HCT116 (cell line): ENCODE results near the gene SMAD9. TPM values are rescaled to one million over a fixed set of nuclear protein-coding genes. Genes with fewer than 3 reads are reported as not detected.

Experiments
- ATAC-seq: fragments of 200-7000 bp; cut with Tn5 transposase; 2 replicates; pipeline ENCODE4 v1.9.1; 2020; ENCODE audit warnings: mild to moderate bottlenecking, moderate library complexity
- BruUV-seq: library from RNA; stranded (reverse); fragments of 400-500 nt; replicated peaks from 2 replicates; lab custom pipeline; 2021; lab: Mats Ljungman, UMichigan
- CTCF ChIA-PET: fragments of 300-600 bp; sonication (Branson Sonifier 250); formaldehyde crosslinking; loops from one replicate; lab custom pipeline; 2021; ENCODE audit warnings: antibody characterized with exemption; lab: Charles Lee
- POLR2A ChIA-PET: fragments of 300-600, 350-600 bp; sonication (Branson Sonifier 250); formaldehyde crosslinking; loops from one replicate; lab custom pipeline; 2021; ENCODE audit warnings: antibody characterized with exemption; lab: Charles Lee
- RAD21 ChIA-PET, 2 experiments: fragments of 300-600 bp; sonication (Branson Sonifier 250); formaldehyde crosslinking; loops; one replicate each; lab custom pipeline; 2023; ENCODE audit warnings: low total read pairs in 2 of 2; ENCODE audit not compliant: uncharacterized antibody in 2 of 2, unreplicated experiment in 2 of 2, low non-redundant PET in 1 of 2; lab: Charles Lee
- DNase-seq: peaks from one replicate; pipeline ENCODE4 v3.0.0-alpha.2; 2010; ENCODE audit warnings: low read depth, low spot score
- H2AFZ ChIP-seq: fragments of 200-600 bp; shearing (Covaris generic), sonication (generic); 2 replicates; pipeline ENCODE4 v1.6.1; 2017; ENCODE audit warnings: low read depth, mixed run types, mixed read lengths, antibody characterized with exemption, low read length; ENCODE audit not compliant: poor library complexity, severe bottlenecking
- H3K27ac ChIP-seq: 2 replicates; pipeline ENCODE4 v1.5.1; 2012; ENCODE audit warnings: low read depth, low read length
- H3K27me3 ChIP-seq: fragments of 200-600 bp; sonication (generic); 2 replicates; pipeline ENCODE4 v1.6.1; 2016; ENCODE audit warnings: mixed run types, low read length, mixed read lengths; ENCODE audit not compliant: insufficient read depth
- H3K36me3 ChIP-seq, 2 experiments: fragments of 200-500 bp in 1 of 2; fragments of 200-600 bp in 1 of 2; sonication (Bioruptor generic) in 1 of 2; sonication (generic) in 1 of 2; 2 replicates each; pipeline versions ENCODE4 v1.5.1 to v1.6.1; 2014 to 2016; ENCODE audit warnings: low read length in 2 of 2, inconsistent platforms in 1 of 2, mixed read lengths in 1 of 2, mixed run types in 1 of 2; ENCODE audit not compliant: insufficient read depth in 2 of 2, control insufficient read depth in 1 of 2
- H3K4me1 ChIP-seq, 2 experiments: fragments of 200-600 bp in 1 of 2; sonication (generic) in 1 of 2; 2 replicates each; pipeline versions ENCODE4 v1.5.1 to v1.6.1; 2012 to 2017; ENCODE audit warnings: low read length in 2 of 2, inconsistent platforms in 1 of 2, mild to moderate bottlenecking in 1 of 2, mixed read lengths in 1 of 2, mixed run types in 1 of 2, moderate library complexity in 1 of 2; ENCODE audit not compliant: insufficient read depth in 2 of 2, control insufficient read depth in 1 of 2
- H3K4me2 ChIP-seq: fragments of 200-600 bp; sonication (generic); 2 replicates; pipeline ENCODE4 v1.6.1; 2017; ENCODE audit warnings: mixed run types, low read length, mixed read lengths
- H3K4me3 ChIP-seq, 2 experiments: fragments of 200-600 bp in 1 of 2; sonication (generic) in 1 of 2; replicated peaks in 1 of 2; 2 replicates each; pipeline ENCODE4 v1.5.1; 2011 to 2016; ENCODE audit warnings: low read length in 2 of 2, control low read depth in 1 of 2, low read depth in 1 of 2, mild to moderate bottlenecking in 1 of 2, mixed read lengths in 1 of 2, mixed run types in 1 of 2
- H3K79me2 ChIP-seq: fragments of 200-600 bp; sonication (generic); 2 replicates; pipeline ENCODE4 v1.6.1; 2017; ENCODE audit warnings: mild to moderate bottlenecking, mixed run types, low read length, moderate library complexity, mixed read lengths; ENCODE audit not compliant: insufficient read depth
- H3K9ac ChIP-seq: fragments of 200-600 bp; sonication (generic); 2 replicates; pipeline ENCODE4 v1.6.1; 2016; ENCODE audit warnings: low read length, mixed read lengths
- H3K9me2 ChIP-seq: fragments of 200-600 bp; sonication (generic), shearing (Covaris generic); 2 replicates; pipeline ENCODE4 v1.6.1; 2017; ENCODE audit warnings: mixed run types, mild to moderate bottlenecking, moderate library complexity; ENCODE audit not compliant: insufficient read depth
- H3K9me3 ChIP-seq, 2 experiments: fragments of 200-500 bp in 1 of 2; fragments of 200-600 bp in 1 of 2; sonication (Bioruptor generic) in 1 of 2; sonication (generic) in 1 of 2; 2 replicates each; pipeline ENCODE4 v1.6.1; 2014 to 2017; ENCODE audit warnings: low read length in 2 of 2, mixed read lengths in 2 of 2, inconsistent platforms in 1 of 2, low read depth in 1 of 2, mild to moderate bottlenecking in 1 of 2, mixed run types in 1 of 2, moderate library complexity in 1 of 2; ENCODE audit not compliant: control insufficient read depth in 1 of 2, insufficient read depth in 1 of 2
- H4K20me1 ChIP-seq: fragments of 200-600 bp; sonication (generic), shearing (Covaris generic); 2 replicates; pipeline ENCODE4 v1.6.1; 2017; ENCODE audit warnings: mixed run types, mild to moderate bottlenecking, moderate library complexity; ENCODE audit not compliant: insufficient read depth
- ATF3 ChIP-seq: IDR thresholded peaks from 2 replicates; pipeline ENCODE4 v1.6.1; 2012
- CBX3 ChIP-seq: IDR thresholded peaks from 2 replicates; pipeline ENCODE4 v1.6.1; 2012; ENCODE audit warnings: low read depth
- CEBPB ChIP-seq: IDR thresholded peaks from 2 replicates; pipeline ENCODE4 v1.6.1; 2012; ENCODE audit warnings: low read depth
- CTCF ChIP-seq, 3 experiments: fragments of 200-600 bp in 1 of 3; sonication (generic) in 1 of 3; IDR thresholded peaks in 2 of 3; conservative IDR thresholded peaks in 1 of 3; 2 replicates each; pipeline ENCODE4 v1.5.1; 2012 to 2017; ENCODE audit warnings: low read depth in 2 of 3, low read length in 2 of 3, antibody characterized with exemption in 1 of 3, borderline replicate concordance in 1 of 3, control low read depth in 1 of 3, mild to moderate bottlenecking in 1 of 3, mixed read lengths in 1 of 3, mixed run types in 1 of 3, moderate library complexity in 1 of 3; ENCODE audit not compliant: insufficient read depth in 1 of 3
- ELF1 ChIP-seq: IDR thresholded peaks from 2 replicates; pipeline ENCODE4 v1.6.1; 2012; ENCODE audit warnings: low read depth, borderline replicate concordance
- FOSL1 ChIP-seq: IDR thresholded peaks from 2 replicates; pipeline ENCODE4 v1.6.1; 2012; ENCODE audit warnings: low read depth
- MAX ChIP-seq: IDR thresholded peaks from 2 replicates; pipeline ENCODE4 v1.6.1; 2012
- POLR2A ChIP-seq: IDR thresholded peaks from 2 replicates; pipeline ENCODE4 v1.7.0; 2011; ENCODE audit warnings: borderline replicate concordance; ENCODE audit not compliant: insufficient read depth, insufficient read length; ENCODE audit errors: extremely low read depth
- POLR2AphosphoS5 ChIP-seq: IDR thresholded peaks from 2 replicates; pipeline ENCODE4 v1.6.1; 2011; ENCODE audit warnings: mild to moderate bottlenecking, low read depth, low read length, moderate library complexity
- REST ChIP-seq: IDR thresholded peaks from 2 replicates; pipeline ENCODE4 v1.6.1; 2012; ENCODE audit warnings: low read depth
- SIN3A ChIP-seq: IDR thresholded peaks from 2 replicates; pipeline ENCODE4 v1.6.1; 2012; ENCODE audit warnings: low read depth
- SP1 ChIP-seq: IDR thresholded peaks from 2 replicates; pipeline ENCODE4 v1.6.1; 2012; ENCODE audit warnings: low read depth
- TCF7L2 ChIP-seq: IDR thresholded peaks from 2 replicates; pipeline ENCODE4 v1.7.0; 2011; ENCODE audit warnings: borderline replicate concordance, inconsistent platforms; ENCODE audit not compliant: insufficient read depth, insufficient read length; ENCODE audit errors: extremely low read depth
- ZBTB33 ChIP-seq: IDR thresholded peaks from 2 replicates; pipeline ENCODE4 v1.6.1; 2011; ENCODE audit warnings: mild to moderate bottlenecking, low read length, moderate library complexity; ENCODE audit not compliant: insufficient replicate concordance; ENCODE audit errors: extremely low read depth
- ZFX ChIP-seq: fragments of 450-650 bp; IDR thresholded peaks from 2 replicates; pipeline ENCODE4 v1.6.1; 2017
- ZNF274 ChIP-seq: fragments of 200-500 bp; sonication (Bioruptor generic); IDR thresholded peaks from 2 replicates; pipeline ENCODE4 v1.6.1; 2014; ENCODE audit warnings: mild to moderate bottlenecking, low read depth, low read length, inconsistent platforms
- intact Hi-C: fragments of 100-400 bp; cut with micrococcal nuclease; formaldehyde crosslinking; loops from 2 replicates; pipeline ENCODE4 v1.10.0; 2022
- total RNA-seq: library from RNA; stranded (reverse); gene quantifications from one replicate; pipeline ENCODE4 v1.2.1, GENCODE V29; 2021; ENCODE audit not compliant: unreplicated experiment

Gene SMAD9
- total RNA-seq, 1 experiment from 2014 or later, result 4.3 TPM

- TF ChIP-seq REST, result no peak
- no peak for TF ChIP-seq SIN3A
- TF ChIP-seq CEBPB, result no peak
- no peak for TF ChIP-seq ELF1
- no peak for TF ChIP-seq CTCF (IDR thresholded peaks at IDR 0.05 in 2 of 3, conservative IDR thresholded peaks at IDR 0.05 in 1 of 3; ENCODE audit: borderline replicate concordance in 1 of 3, insufficient read depth in 1 of 3, low read depth in 2 of 3, low read length in 2 of 3)
Measured at GRCh38 chr13:36903925-36904595, 16.0 kb downstream of the SMAD9 start (continued).

- no peak for ATAC-seq
- BruUV-seq, result no TSS peak
- Histone ChIP-seq H2AFZ (no peak overlapping the region), H3K4me2 (no peak overlapping the region)
- no peak for TF ChIP-seq TCF7L2
- no peak for TF ChIP-seq ZFX
- no peak for TF ChIP-seq FOSL1
- TF ChIP-seq POLR2AphosphoS5, result no peak
- no peak for TF ChIP-seq MAX
- no peak for TF ChIP-seq ZBTB33
- TF ChIP-seq POLR2A, result no peak
- no peak for TF ChIP-seq CEBPB
- TF ChIP-seq SP1, result no peak
- TF ChIP-seq ELF1, result no peak
- TF ChIP-seq CBX3, result no peak
- no peak for TF ChIP-seq ZNF274
- TF ChIP-seq ATF3, result no peak
- TF ChIP-seq, all 23 proteins: peak for 0
- RAD21 ChIA-PET, result no interaction called here
- POLR2A ChIA-PET, result no interaction called here
- H3K36me3 ChIP-seq, result no peaks in the 10 kb centered on the region
- H3K9me3 ChIP-seq, result no peaks in the 10 kb centered on the region
- no peak overlapping the region for H3K27ac ChIP-seq
- H3K9me2 ChIP-seq, result no peaks in the 10 kb centered on the region
- intact Hi-C loops, result no loop called here
- H3K79me2 ChIP-seq, result no peaks in the 10 kb centered on the region
- CTCF ChIA-PET, result no interaction called here
- H3K9ac ChIP-seq, result no peak overlapping the region
- H4K20me1 ChIP-seq, result no peaks in the 10 kb centered on the region
- no peak for DNase-seq
- H3K4me1 ChIP-seq, result no peaks in the 10 kb centered on the region
- H3K4me3 ChIP-seq, result no peak overlapping the region
- no peaks in the 10 kb centered on the region for H3K27me3 ChIP-seq
Measured at GRCh38 chr13:36897054-36897616, 22.9 kb downstream of the SMAD9 start.
